ENCODE results near the gene CHMP6.
A peak's percentile ranks its signal among the peaks of the same experiment; 100 is the strongest.

CHMP6 gene

GRCh38 chr17:81037798-81038733 lies 46.4 kb downstream of the CHMP6 start:
- TF ChIP-seq CTCF (IDR thresholded peaks at IDR 0.05; ENCODE audit: low read depth, low read length, missing control alignments) = peak; percentile 3
- H3K4me3 ChIP-seq (ENCODE audit: low read depth, low read length) = no peak overlapping the region
- H3K36me3 ChIP-seq (replicated peaks) = no peaks in the 10 kb centered on the region
- in situ Hi-C loops (cut with HindIII; ENCODE audit: low pct_ligation_motif_present, low sequenced_read_pairs) = no loop called here
- H3K27me3 ChIP-seq (replicated peaks) = no peaks in the 10 kb centered on the region
- DNase-seq = no peak
- no peak overlapping the region for H3K27ac ChIP-seq

- H3K4me3 ChIP-seq (ENCODE audit: low read depth, low read length) = no peak overlapping the region
- H3K36me3 ChIP-seq (replicated peaks) = no peaks in the 10 kb centered on the region
- H3K27ac ChIP-seq = no peak overlapping the region
- in situ Hi-C loops (cut with HindIII; ENCODE audit: low pct_ligation_motif_present, low sequenced_read_pairs) = no loop called here
- TF ChIP-seq CTCF (IDR thresholded peaks at IDR 0.05; ENCODE audit: low read depth, low read length, missing control alignments) = no peak
- H3K27me3 ChIP-seq (replicated peaks) = no peaks in the 10 kb centered on the region
- no peak for DNase-seq
Measured at GRCh38 chr17:81039096-81039495, 47.5 kb downstream of the CHMP6 start.

GRCh38 chr17:81039854-81040758 lies 48.5 kb downstream of the CHMP6 start:
- Histone ChIP-seq H3K36me3 (replicated peaks) (no peaks in the 10 kb centered on the region), H3K4me3 (ENCODE audit: low read depth, low read length) (no peak overlapping the region), H3K27me3 (replicated peaks) (no peaks in the 10 kb centered on the region), H3K27ac (peak overlapping the region; percentile 3)
- peak; percentile 52 for DNase-seq
- no peak for TF ChIP-seq CTCF (IDR thresholded peaks at IDR 0.05; ENCODE audit: low read depth, low read length, missing control alignments)
- in situ Hi-C loops (cut with HindIII; ENCODE audit: low pct_ligation_motif_present, low sequenced_read_pairs) = no loop called here

GRCh38 chr17:81040791-81041337 lies 49.2 kb downstream of the CHMP6 start:
- H3K27ac ChIP-seq = peak overlapping the region; percentile 3
- no peak overlapping the region for H3K4me3 ChIP-seq (ENCODE audit: low read depth, low read length)
- H3K27me3 ChIP-seq (replicated peaks) = no peaks in the 10 kb centered on the region
- TF ChIP-seq CTCF (IDR thresholded peaks at IDR 0.05; ENCODE audit: low read depth, low read length, missing control alignments) = peak; percentile 71
- DNase-seq = no peak
- in situ Hi-C loops (cut with HindIII; ENCODE audit: low pct_ligation_motif_present, low sequenced_read_pairs) = no loop called here
- no peaks in the 10 kb centered on the region for H3K36me3 ChIP-seq (replicated peaks)

- Histone ChIP-seq H3K36me3 (replicated peaks) (no peaks in the 10 kb centered on the region), H3K27ac (no peak overlapping the region), H3K4me3 (ENCODE audit: low read depth, low read length) (no peak overlapping the region), H3K27me3 (replicated peaks) (no peaks in the 10 kb centered on the region)
- no peak for TF ChIP-seq CTCF (IDR thresholded peaks at IDR 0.05; ENCODE audit: low read depth, low read length, missing control alignments)
- in situ Hi-C loops (cut with HindIII; ENCODE audit: low pct_ligation_motif_present, low sequenced_read_pairs) = no loop called here
- DNase-seq = no peak
Measured at GRCh38 chr17:81042606-81043005, 51.0 kb downstream of the CHMP6 start.
